Measurements from ENCODE around the gene MALAT1. TPM values are rescaled to one million over a fixed set of nuclear protein-coding genes. Genes with fewer than 3 reads are reported as not detected.
A peak's percentile ranks its signal among the peaks of the same experiment; 100 is the strongest.

MALAT1 gene
- total and polyA plus RNA-seq, 2 of the 13 experiments (the other 11 are each of a cell fraction or from before 2014, with no cell fraction given) = 143 to 1,237 TPM

DNA sequence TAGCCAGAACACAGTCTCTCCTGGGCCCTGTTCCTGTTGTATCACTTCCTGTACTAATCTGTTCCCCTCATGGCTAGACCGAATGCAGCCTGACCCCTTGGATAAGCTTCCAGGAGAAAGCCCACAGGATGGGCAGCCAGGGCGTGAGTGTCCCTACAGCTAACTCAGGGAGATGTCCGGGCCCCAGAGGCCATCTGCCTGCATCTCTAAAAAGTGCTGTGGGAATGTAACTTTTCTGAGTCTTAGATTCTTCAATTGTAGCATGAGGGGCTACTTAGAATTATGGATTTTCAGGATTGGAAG lies 7.7 kb upstream of the MALAT1 start (continued):
- TF ChIP-seq HMG20A (CRISPR knock-in tag; IDR thresholded peaks at IDR 0.05; ENCODE audit: borderline replicate concordance) = no peak
- TF ChIP-seq ZNF430 (CRISPR knock-in tag; IDR thresholded peaks at IDR 0.05) = no peak
- no peak for TF ChIP-seq ZNF652 (CRISPR knock-in tag; IDR thresholded peaks at IDR 0.05; ENCODE audit: borderline replicate concordance, low read depth)
- no peak for TF ChIP-seq ATF1 (CRISPR knock-in tag; IDR thresholded peaks at IDR 0.05)
- no peak for TF ChIP-seq SIN3A (IDR thresholded peaks at IDR 0.05; ENCODE audit: borderline replicate concordance, low read depth, low read length)
- TF ChIP-seq, protein P1, sequence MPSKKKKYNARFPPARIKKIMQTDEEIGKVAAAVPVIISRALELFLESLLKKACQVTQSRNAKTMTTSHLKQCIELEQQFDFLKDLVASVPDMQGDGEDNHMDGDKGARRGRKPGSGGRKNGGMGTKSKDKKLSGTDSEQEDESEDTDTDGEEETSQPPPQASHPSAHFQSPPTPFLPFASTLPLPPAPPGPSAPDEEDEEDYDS (CRISPR knock-in tag; IDR thresholded peaks at IDR 0.05) = no peak
- 0 out of 2 replicates have a peak, but pooled peaks have one; percentile 3 for TF ChIP-seq ZNF274 (CRISPR knock-in tag; IDR thresholded peaks at IDR 0.05)
- TF ChIP-seq RFXAP (CRISPR knock-in tag; IDR thresholded peaks at IDR 0.05; ENCODE audit: borderline replicate concordance) = no peak
- TF ChIP-seq NFATC3 (CRISPR knock-in tag; IDR thresholded peaks at IDR 0.05) = no peak
- no peak for TF ChIP-seq ZNF446 (CRISPR knock-in tag; IDR thresholded peaks at IDR 0.05)
- no peak for TF ChIP-seq MLLT10 (CRISPR knock-in tag; IDR thresholded peaks at IDR 0.05)
- no peak for TF ChIP-seq ZNF563 (CRISPR knock-in tag; IDR thresholded peaks at IDR 0.05)
- TF ChIP-seq, protein P2, sequence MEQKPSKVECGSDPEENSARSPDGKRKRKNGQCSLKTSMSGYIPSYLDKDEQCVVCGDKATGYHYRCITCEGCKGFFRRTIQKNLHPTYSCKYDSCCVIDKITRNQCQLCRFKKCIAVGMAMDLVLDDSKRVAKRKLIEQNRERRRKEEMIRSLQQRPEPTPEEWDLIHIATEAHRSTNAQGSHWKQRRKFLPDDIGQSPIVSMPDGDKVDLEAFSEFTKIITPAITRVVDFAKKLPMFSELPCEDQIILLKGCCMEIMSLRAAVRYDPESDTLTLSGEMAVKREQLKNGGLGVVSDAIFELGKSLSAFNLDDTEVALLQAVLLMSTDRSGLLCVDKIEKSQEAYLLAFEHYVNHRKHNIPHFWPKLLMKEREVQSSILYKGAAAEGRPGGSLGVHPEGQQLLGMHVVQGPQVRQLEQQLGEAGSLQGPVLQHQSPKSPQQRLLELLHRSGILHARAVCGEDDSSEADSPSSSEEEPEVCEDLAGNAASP (CRISPR knock-in tag; IDR thresholded peaks at IDR 0.05; ENCODE audit: borderline replicate concordance) = no peak
- TF ChIP-seq ZNF567 (CRISPR knock-in tag; IDR thresholded peaks at IDR 0.05; ENCODE audit: borderline replicate concordance) = no peak

Measured in HepG2 (cell line).